Measurements from ENCODE around the gene SLC38A2.

- TF ChIP-seq, protein P1, sequence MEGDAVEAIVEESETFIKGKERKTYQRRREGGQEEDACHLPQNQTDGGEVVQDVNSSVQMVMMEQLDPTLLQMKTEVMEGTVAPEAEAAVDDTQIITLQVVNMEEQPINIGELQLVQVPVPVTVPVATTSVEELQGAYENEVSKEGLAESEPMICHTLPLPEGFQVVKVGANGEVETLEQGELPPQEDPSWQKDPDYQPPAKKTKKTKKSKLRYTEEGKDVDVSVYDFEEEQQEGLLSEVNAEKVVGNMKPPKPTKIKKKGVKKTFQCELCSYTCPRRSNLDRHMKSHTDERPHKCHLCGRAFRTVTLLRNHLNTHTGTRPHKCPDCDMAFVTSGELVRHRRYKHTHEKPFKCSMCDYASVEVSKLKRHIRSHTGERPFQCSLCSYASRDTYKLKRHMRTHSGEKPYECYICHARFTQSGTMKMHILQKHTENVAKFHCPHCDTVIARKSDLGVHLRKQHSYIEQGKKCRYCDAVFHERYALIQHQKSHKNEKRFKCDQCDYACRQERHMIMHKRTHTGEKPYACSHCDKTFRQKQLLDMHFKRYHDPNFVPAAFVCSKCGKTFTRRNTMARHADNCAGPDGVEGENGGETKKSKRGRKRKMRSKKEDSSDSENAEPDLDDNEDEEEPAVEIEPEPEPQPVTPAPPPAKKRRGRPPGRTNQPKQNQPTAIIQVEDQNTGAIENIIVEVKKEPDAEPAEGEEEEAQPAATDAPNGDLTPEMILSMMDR (IDR thresholded peaks at IDR 0.05), result no peak
- TF ChIP-seq POLR2A (IDR thresholded peaks at IDR 0.05), result no peak
- TF ChIP-seq POLR2AphosphoS5 (IDR thresholded peaks at IDR 0.05), result no peak
- no peak for TF ChIP-seq EP300 (IDR thresholded peaks at IDR 0.05; ENCODE audit: low read depth)
These were observed 7.6 kb upstream of the SLC38A2 start for GRCh38 chr12:46380022-46380796.

Data from transverse colon (tissue), 4 donors.